Adrenal gland (tissue), 5 donors: Measurements from ENCODE around the gene PDGFD.

Experiments
- POLR2A ChIP-seq, 2 donors: fragments of 450-650 bp; IDR thresholded peaks; one replicate each; pipeline ENCODE4 v1.6.1; 2017; ENCODE audit warnings: antibody characterized with exemption in 2 of 2, mild to moderate bottlenecking in 2 of 2, moderate library complexity in 1 of 2
- TF ChIP-seq, protein P1 (sequence below), 6 experiments: fragments of 450-650 bp in 4 of 6; fragments of 200-600 bp in 2 of 6; sonication (generic) in 1 of 6; IDR thresholded peaks; 1 replicate in 5 of 6; 2 replicates in 1 of 6; pipeline versions ENCODE4 v1.5.1 to v1.8.0; 2016 to 2021; ENCODE audit warnings: antibody characterized with exemption in 6 of 6, mild to moderate bottlenecking in 2 of 6, moderate library complexity in 1 of 6
- donor health status: DM: no; HTN: no; CAD: no.

DNA sequence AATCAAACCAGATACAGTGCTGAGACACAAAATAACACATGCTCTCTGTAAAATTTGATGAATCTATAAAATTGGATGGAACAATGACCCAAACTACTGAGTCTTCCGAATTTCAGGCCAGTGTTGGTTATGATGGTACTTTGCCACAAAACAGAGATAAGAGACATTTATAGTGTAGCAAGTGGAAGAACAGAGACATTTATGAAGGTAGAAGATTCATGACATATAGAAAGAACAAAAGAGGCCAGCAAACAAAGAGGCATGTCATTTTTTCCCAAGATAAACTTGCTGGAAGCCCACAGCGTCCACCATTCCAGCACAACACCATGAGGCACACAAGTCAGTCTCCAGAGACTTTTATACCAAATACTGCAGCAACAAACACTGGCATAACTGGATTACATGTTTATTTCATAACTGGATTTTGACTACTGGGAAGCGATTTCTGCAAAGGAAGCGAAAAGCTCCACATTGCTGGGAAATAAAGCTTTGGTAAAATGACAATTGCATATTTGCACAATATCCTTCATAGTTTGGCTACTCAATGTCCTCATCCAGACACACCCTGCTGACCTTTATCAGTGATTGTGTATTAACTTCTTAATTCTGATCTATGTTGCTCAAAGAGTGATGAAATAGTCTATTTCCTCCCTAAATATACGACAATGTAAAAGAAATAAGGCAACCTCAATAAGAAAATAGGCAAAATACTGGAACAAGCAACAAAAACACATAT, 110.0 kb downstream of the PDGFD start:
- TF ChIP-seq, protein P1, sequence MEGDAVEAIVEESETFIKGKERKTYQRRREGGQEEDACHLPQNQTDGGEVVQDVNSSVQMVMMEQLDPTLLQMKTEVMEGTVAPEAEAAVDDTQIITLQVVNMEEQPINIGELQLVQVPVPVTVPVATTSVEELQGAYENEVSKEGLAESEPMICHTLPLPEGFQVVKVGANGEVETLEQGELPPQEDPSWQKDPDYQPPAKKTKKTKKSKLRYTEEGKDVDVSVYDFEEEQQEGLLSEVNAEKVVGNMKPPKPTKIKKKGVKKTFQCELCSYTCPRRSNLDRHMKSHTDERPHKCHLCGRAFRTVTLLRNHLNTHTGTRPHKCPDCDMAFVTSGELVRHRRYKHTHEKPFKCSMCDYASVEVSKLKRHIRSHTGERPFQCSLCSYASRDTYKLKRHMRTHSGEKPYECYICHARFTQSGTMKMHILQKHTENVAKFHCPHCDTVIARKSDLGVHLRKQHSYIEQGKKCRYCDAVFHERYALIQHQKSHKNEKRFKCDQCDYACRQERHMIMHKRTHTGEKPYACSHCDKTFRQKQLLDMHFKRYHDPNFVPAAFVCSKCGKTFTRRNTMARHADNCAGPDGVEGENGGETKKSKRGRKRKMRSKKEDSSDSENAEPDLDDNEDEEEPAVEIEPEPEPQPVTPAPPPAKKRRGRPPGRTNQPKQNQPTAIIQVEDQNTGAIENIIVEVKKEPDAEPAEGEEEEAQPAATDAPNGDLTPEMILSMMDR (IDR thresholded peaks at IDR 0.05) = no peak
- no peak for TF ChIP-seq POLR2A (IDR thresholded peaks at IDR 0.05)
